ENCODE data around the gene ZMYM2. TPM values are rescaled to one million over a fixed set of nuclear protein-coding genes. Genes with fewer than 3 reads are reported as not detected.

ZMYM2 gene
- total and polyA plus RNA-seq, 8 donors = 10.8 to 182 (median 75.3) TPM

DNA sequence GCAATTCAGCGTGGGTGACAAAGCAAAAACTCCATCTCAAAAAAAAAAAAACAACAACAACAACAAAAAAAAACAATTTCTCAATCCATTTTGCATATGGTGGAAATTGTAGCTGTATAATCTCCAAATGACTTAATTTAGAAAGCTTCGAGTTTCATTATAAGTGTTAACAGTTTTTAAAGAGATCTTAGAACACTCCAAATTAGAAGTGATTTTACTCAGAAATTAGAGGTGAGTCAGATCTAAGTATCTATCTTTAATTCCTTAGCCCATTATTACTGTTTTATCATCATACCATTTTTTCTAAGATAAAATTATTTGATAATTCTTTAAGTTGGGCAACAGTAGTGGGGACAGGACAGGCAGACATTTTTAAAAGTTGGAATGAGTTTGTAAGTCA, 60.5 kb downstream of the ZMYM2 start:
- Histone ChIP-seq H3K9me3 (peaks cover 4 to 28% (median 16%) of the 10 kb centered on the region in 4 donors), H3K27me3 (no peaks in the 10 kb centered on the region), H3K36me3 (peaks cover 4 to 80% (median 64%) of the 10 kb centered on the region in 4 donors), H3K4me1 (peaks cover 0 to 12% (median 2%) of the 10 kb centered on the region in 4 donors), H3K27ac (no peak overlapping the region), H3K4me3 (no peak overlapping the region)
- intact Hi-C loops (cut with DNase I; ENCODE audit: low total_unique reads) = no loop called here
- DNase-seq = no peak
- TF ChIP-seq POLR2A (IDR thresholded peaks at IDR 0.05) = no peak
- no peak for TF ChIP-seq POLR2AphosphoS5 (IDR thresholded peaks at IDR 0.05)
- TF ChIP-seq, protein P1, sequence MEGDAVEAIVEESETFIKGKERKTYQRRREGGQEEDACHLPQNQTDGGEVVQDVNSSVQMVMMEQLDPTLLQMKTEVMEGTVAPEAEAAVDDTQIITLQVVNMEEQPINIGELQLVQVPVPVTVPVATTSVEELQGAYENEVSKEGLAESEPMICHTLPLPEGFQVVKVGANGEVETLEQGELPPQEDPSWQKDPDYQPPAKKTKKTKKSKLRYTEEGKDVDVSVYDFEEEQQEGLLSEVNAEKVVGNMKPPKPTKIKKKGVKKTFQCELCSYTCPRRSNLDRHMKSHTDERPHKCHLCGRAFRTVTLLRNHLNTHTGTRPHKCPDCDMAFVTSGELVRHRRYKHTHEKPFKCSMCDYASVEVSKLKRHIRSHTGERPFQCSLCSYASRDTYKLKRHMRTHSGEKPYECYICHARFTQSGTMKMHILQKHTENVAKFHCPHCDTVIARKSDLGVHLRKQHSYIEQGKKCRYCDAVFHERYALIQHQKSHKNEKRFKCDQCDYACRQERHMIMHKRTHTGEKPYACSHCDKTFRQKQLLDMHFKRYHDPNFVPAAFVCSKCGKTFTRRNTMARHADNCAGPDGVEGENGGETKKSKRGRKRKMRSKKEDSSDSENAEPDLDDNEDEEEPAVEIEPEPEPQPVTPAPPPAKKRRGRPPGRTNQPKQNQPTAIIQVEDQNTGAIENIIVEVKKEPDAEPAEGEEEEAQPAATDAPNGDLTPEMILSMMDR (IDR thresholded peaks at IDR 0.05) = no peak
- no peak for TF ChIP-seq EP300 (IDR thresholded peaks at IDR 0.05)
- WGBS, 5 donors = 85 to 93% (median 87%) methylated on average over 2 of the region's 2 CpGs

DNA sequence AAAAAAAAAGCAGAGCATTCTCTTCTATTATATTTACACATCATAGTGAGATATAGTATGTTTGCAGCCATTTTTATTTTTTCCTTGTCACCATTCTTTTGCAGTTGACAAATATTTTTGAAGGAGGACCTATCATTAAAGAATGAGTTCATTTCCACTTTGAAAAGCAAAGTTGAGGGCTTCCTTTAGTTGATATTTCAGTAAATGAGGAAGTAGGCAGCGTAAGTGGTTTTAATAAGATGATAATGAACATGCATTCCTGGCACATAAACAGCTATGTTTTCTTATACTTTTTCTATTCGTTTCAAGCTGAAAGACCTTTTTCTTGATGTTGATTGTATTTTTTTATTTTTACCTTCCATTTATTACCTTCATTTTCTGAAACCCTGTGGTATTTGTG, 66.2 kb downstream of the ZMYM2 start:
- intact Hi-C loops (cut with DNase I; ENCODE audit: low total_unique reads) = no loop called here
- H3K27me3 ChIP-seq = no peaks in the 10 kb centered on the region
- WGBS, 5 donors = 72 to 78% (median 77%) methylated on average over 2 of the region's 2 CpGs
- H3K27ac ChIP-seq = no peak overlapping the region
- no peaks in the 10 kb centered on the region for H3K9me3 ChIP-seq
- H3K36me3 ChIP-seq = peaks cover 3 to 70% (median 65%) of the 10 kb centered on the region in 4 donors
- peaks cover 0 to 6% (median 2%) of the 10 kb centered on the region in 4 donors for H3K4me1 ChIP-seq
- no peak overlapping the region for H3K4me3 ChIP-seq
- TF ChIP-seq, protein P1 (IDR thresholded peaks at IDR 0.05) = no peak
- TF ChIP-seq POLR2A (IDR thresholded peaks at IDR 0.05) (no peak), POLR2AphosphoS5 (IDR thresholded peaks at IDR 0.05) (no peak), EP300 (IDR thresholded peaks at IDR 0.05) (no peak)
- no peak for DNase-seq

DNA sequence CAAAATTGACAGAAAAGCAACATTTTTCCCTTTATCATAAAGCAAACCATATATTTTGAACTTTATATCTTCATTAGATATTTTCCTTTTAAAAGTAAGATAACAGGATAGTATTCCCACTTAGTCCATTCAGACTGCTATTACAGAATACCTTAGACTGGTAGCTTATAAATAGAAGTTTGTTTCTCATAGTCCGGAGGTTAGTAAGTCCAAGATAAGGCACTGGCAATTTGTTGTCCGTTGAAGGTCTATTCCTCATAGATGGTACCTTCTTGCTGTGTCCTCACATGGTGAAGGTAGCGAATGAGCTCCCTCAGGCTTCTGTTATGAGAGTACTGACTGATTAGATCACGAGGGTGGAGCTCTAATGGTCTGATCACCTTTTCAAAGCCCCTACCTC, 70.4 kb downstream of the ZMYM2 start:
- WGBS, 5 donors = 73 to 90% (median 84%) methylated on average over 4 of the region's 4 CpGs
- TF ChIP-seq POLR2AphosphoS5 (IDR thresholded peaks at IDR 0.05) (no peak), POLR2A (IDR thresholded peaks at IDR 0.05) (no peak), EP300 (IDR thresholded peaks at IDR 0.05) (no peak)
- TF ChIP-seq, protein P1 (IDR thresholded peaks at IDR 0.05) = no peak

DNA sequence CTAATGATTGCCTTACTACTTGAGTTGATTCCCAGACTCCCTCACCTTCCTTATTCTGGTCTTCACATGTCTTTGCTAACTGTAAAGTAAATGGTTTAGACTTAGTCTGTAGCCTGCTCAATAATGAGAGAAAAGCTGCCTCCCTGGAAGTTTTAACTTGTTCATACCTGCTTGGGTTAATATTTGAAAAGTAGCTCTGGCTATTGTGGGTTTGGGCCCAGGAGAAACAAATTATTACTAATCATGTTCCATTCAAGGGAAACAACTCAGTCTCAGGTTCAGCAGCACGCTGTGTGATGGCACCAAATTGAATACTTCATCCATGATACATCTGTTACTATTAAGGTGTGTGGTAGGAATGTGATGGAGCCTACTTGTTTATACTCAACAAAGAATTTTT, 75.0 kb downstream of the ZMYM2 start:
- DNase-seq = no peak
- Histone ChIP-seq H3K4me3 (no peak overlapping the region), H3K9me3 (no peaks in the 10 kb centered on the region), H3K27ac (no peak overlapping the region), H3K36me3 (peaks cover 32 to 97% (median 94%) of the 10 kb centered on the region in 4 donors), H3K4me1 (peaks cover 0 to 5% (median 0%) of the 10 kb centered on the region in 4 donors), H3K27me3 (no peaks in the 10 kb centered on the region)
- TF ChIP-seq POLR2AphosphoS5 (IDR thresholded peaks at IDR 0.05) = no peak
- TF ChIP-seq POLR2A (IDR thresholded peaks at IDR 0.05) = no peak
- no peak for TF ChIP-seq EP300 (IDR thresholded peaks at IDR 0.05)
- TF ChIP-seq, protein P1 (IDR thresholded peaks at IDR 0.05) = no peak
- intact Hi-C loops (cut with DNase I; ENCODE audit: low total_unique reads) = no loop called here
- 87 to 100% (median 97%) methylated on average over 1 of the region's 1 CpG for WGBS, 5 donors

More for the DNA sequence above, 70.4 kb downstream of the ZMYM2 start:
- no peaks in the 10 kb centered on the region for H3K9me3 ChIP-seq
- H3K27me3 ChIP-seq = no peaks in the 10 kb centered on the region
- no peak overlapping the region for H3K27ac ChIP-seq
- H3K36me3 ChIP-seq = peaks cover 15 to 86% (median 81%) of the 10 kb centered on the region in 4 donors
- H3K4me1 ChIP-seq = no peaks in the 10 kb centered on the region
- DNase-seq = no peak
- H3K4me3 ChIP-seq = no peak overlapping the region
- intact Hi-C loops (cut with DNase I; ENCODE audit: low total_unique reads) = no loop called here

All from stomach (tissue), 9 donors.